HEK293T (cell line): ENCODE results near the gene PIWIL1.

Experiments used
- CTCF ChIA-PET: fragments of 350-600 bp; formaldehyde crosslinking; extraction: SDS; loops from one replicate; lab custom pipeline; 2021; ENCODE audit warnings: antibody characterized with exemption, inconsistent platforms; lab: Yijun Ruan, JAX
- POLR2A ChIA-PET: fragments of 350-600 bp; formaldehyde crosslinking; extraction: SDS; loops from one replicate; lab custom pipeline; 2020; ENCODE audit warnings: antibody characterized with exemption, inconsistent platforms; lab: Yijun Ruan, JAX
- DNase-seq: peaks from one replicate; pipeline ENCODE4 v3.0.0; 2012; ENCODE audit warnings: mixed read lengths; ENCODE audit errors: extremely low spot score
- ARNT ChIP-seq: fragments of 450-650 bp; IDR thresholded peaks from 2 replicates; pipeline ENCODE4 v1.6.1; 2017; ENCODE audit warnings: mild to moderate bottlenecking
- BHLHE40 ChIP-seq: fragments of 450-650 bp; IDR thresholded peaks from 2 replicates; pipeline ENCODE4 v1.6.1; 2016; ENCODE audit warnings: mild to moderate bottlenecking, moderate library complexity, borderline replicate concordance
- CTBP1 ChIP-seq: fragments of 450-650 bp; IDR thresholded peaks from 2 replicates; pipeline ENCODE4 v1.6.1; 2016; ENCODE audit warnings: borderline replicate concordance
- ELF4 ChIP-seq: fragments of 450-650 bp; IDR thresholded peaks from 2 replicates; pipeline ENCODE4 v1.6.1; 2017; ENCODE audit warnings: antibody characterized with exemption
- FOXA1 ChIP-seq: fragments of 450-650 bp; IDR thresholded peaks from 2 replicates; pipeline ENCODE4 v1.6.1; 2016; ENCODE audit warnings: mild to moderate bottlenecking
- FOXK2 ChIP-seq: fragments of 450-650 bp; IDR thresholded peaks from 2 replicates; pipeline ENCODE4 v1.6.1; 2016; ENCODE audit warnings: mild to moderate bottlenecking
- FOXM1 ChIP-seq: fragments of 450-650 bp; IDR thresholded peaks from 2 replicates; pipeline ENCODE4 v1.6.1; 2017; ENCODE audit warnings: mild to moderate bottlenecking, borderline replicate concordance
- HDGF ChIP-seq: fragments of 450-650 bp; IDR thresholded peaks from 2 replicates; pipeline ENCODE4 v1.6.1; 2017; ENCODE audit warnings: antibody characterized with exemption, borderline replicate concordance
- L3MBTL2 ChIP-seq: fragments of 450-650 bp; conservative IDR thresholded peaks from 2 replicates; pipeline ENCODE4 v1.6.1; 2016; ENCODE audit warnings: mild to moderate bottlenecking
- LEF1 ChIP-seq: fragments of 450-650 bp; IDR thresholded peaks from 2 replicates; pipeline ENCODE4 v1.6.1; 2017; ENCODE audit warnings: mild to moderate bottlenecking, borderline replicate concordance
- NFRKB ChIP-seq: fragments of 450-650 bp; IDR thresholded peaks from 2 replicates; pipeline ENCODE4 v1.6.1; 2016; ENCODE audit warnings: mild to moderate bottlenecking, moderate library complexity
- PKNOX1 ChIP-seq: fragments of 450-650 bp; IDR thresholded peaks from 2 replicates; pipeline ENCODE4 v1.6.1; 2016
- SP1 ChIP-seq: fragments of 450-650 bp; IDR thresholded peaks from 2 replicates; pipeline ENCODE4 v1.6.1; 2017
- SUZ12 ChIP-seq: fragments of 450-650 bp; IDR thresholded peaks from 2 replicates; pipeline ENCODE4 v1.6.1; 2016; ENCODE audit warnings: mild to moderate bottlenecking
- TARDBP ChIP-seq: fragments of 450-650 bp; IDR thresholded peaks from 2 replicates; pipeline ENCODE4 v1.6.1; 2016
- ZNF384 ChIP-seq: fragments of 450-650 bp; IDR thresholded peaks from 2 replicates; pipeline ENCODE4 v1.6.1; 2016

The PIWIL1 gene

GRCh38 chr12:130307859-130308258, 29.8 kb upstream of the PIWIL1 start:
- TF ChIP-seq SUZ12 = no peak
- no peak for DNase-seq
- CTCF ChIA-PET = no interaction called here
- POLR2A ChIA-PET = no interaction called here

- DNase-seq = no peak
- ChIA-PET CTCF (no interaction called here), POLR2A (no interaction called here)
- TF ChIP-seq NFRKB (no peak), CTBP1 (no peak), ZNF384 (no peak), SP1 (no peak), PKNOX1 (no peak), SUZ12 (no peak), BHLHE40 (no peak), HDGF (no peak), ELF4 (no peak), FOXK2 (no peak), L3MBTL2 (no peak), FOXA1 (no peak), FOXM1 (no peak), LEF1 (no peak), ARNT (no peak), TARDBP (no peak)
Measured at GRCh38 chr12:130308393-130308792, 29.3 kb upstream of the PIWIL1 start.

- no peak for DNase-seq
- TF ChIP-seq NFRKB = no peak
- no peak for TF ChIP-seq FOXM1
- no peak for TF ChIP-seq SUZ12
- TF ChIP-seq CTBP1 = no peak
- TF ChIP-seq BHLHE40 = no peak
- TF ChIP-seq FOXA1 = no peak
- no peak for TF ChIP-seq TARDBP
- ChIA-PET CTCF (interaction anchor here (0.7 kb wide), 1 partner anchor 1121 kb away, joined by 3 read pairs; no protein-coding TSS in a partner anchor), POLR2A (no interaction called here)
Measured at GRCh38 chr12:130316251-130316650, 21.4 kb upstream of the PIWIL1 start.

GRCh38 chr12:130320536-130320935, 17.2 kb upstream of the PIWIL1 start:
- DNase-seq = no peak
- TF ChIP-seq SUZ12 (no peak), SP1 (no peak), NFRKB (no peak), FOXM1 (no peak), L3MBTL2 (no peak), FOXA1 (no peak), FOXK2 (no peak), ELF4 (no peak), TARDBP (no peak), HDGF (no peak), BHLHE40 (no peak), CTBP1 (no peak), ZNF384 (no peak), PKNOX1 (no peak), LEF1 (no peak), ARNT (no peak)
- ChIA-PET POLR2A (no interaction called here), CTCF (no interaction called here)

GRCh38 chr12:130322263-130322662, 15.4 kb upstream of the PIWIL1 start:
- no peak for TF ChIP-seq CTBP1
- no peak for DNase-seq
- POLR2A ChIA-PET = no interaction called here
- CTCF ChIA-PET = no interaction called here

- POLR2A ChIA-PET = no interaction called here
- CTCF ChIA-PET = no interaction called here
- no peak for DNase-seq
- TF ChIP-seq BHLHE40 (no peak), LEF1 (no peak), FOXA1 (no peak), CTBP1 (no peak), HDGF (no peak), ARNT (no peak), ZNF384 (no peak), FOXM1 (no peak), L3MBTL2 (no peak), SP1 (no peak), SUZ12 (no peak), ELF4 (no peak), FOXK2 (no peak), NFRKB (no peak), TARDBP (no peak), PKNOX1 (no peak)
Measured at GRCh38 chr12:130330685-130331084, 7.0 kb upstream of the PIWIL1 start.

GRCh38 chr12:130331146-130331545, 6.5 kb upstream of the PIWIL1 start:
- no peak for DNase-seq
- TF ChIP-seq ZNF384 (no peak), SP1 (no peak), ELF4 (no peak), HDGF (no peak), L3MBTL2 (no peak), PKNOX1 (no peak), BHLHE40 (no peak), CTBP1 (no peak), NFRKB (no peak), FOXA1 (no peak), TARDBP (no peak), SUZ12 (no peak), FOXK2 (no peak), LEF1 (no peak), ARNT (no peak), FOXM1 (no peak)
- ChIA-PET POLR2A (no interaction called here), CTCF (interaction anchor here (0.5 kb wide), 1 partner anchor 407 kb away, joined by 3 read pairs; no protein-coding TSS in a partner anchor)
